NCI-H748 (cell line): ENCODE measurements around the gene ADORA2A.

Experiments used
- DNase-seq: peaks from one replicate; lab custom pipeline; 2025; ENCODE audit not compliant: unreplicated experiment; lab: John Stamatoyannopoulos, UW

The ADORA2A gene

DNA sequence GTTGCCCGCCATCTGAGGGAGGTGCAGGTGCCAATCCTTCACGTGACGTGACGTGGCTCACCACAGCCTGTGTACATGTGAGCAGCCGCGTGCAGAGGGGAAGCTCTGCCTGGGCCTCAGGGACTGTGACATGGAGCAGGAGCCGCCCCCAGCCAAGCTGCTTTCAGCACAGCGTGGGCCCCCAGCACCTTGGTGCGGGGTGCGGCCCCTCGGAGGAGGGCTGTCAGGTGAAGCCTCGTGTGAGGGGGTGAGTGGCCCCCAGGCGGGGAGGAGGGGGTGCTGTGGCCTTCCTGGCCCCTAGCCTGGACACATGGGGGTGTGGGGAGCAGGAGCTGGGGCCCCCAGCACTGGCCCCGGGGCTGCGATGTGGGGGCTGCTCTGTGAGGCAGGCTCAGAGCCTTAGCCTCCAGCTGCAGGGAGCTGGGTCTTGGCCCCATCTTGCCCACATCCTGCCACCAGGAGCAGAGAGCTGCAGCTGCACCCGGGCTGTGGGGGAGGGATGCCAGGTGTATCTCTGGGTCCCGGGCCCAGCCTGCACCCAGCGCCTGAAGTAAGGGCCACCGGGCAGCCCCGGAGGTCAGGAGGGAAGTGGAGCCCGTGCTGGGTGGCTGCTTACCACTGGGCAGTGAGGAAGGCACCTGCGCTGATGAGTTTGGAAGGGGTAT is at the start of gene ADORA2A:
Gene ADORA2A (plus strand): TSS at position 100 of the 665 bp plus-strand sequence. CDS start 5,806 bp downstream, outside the sequence.
- DNase-seq: no peak

DNA sequence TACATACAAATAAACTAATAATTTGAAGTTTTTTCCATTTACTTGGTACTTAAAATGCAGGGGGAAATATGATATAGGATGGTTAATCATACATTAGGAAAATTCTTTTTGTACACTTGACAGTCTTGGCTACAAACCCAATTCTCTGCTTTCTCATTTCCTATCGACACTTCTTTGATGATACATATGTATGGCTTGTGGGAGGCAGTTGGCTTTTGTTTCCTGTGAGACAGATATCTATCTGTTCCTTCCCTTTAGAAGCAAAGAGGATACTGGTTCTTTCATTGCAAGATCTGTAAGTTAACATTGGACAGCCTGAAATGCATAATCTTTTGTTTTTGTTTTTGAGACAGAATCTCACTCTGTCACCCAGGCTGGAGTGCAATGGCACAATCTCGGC is 47.9 kb upstream of the ADORA2A start:
- no peak for DNase-seq

DNA sequence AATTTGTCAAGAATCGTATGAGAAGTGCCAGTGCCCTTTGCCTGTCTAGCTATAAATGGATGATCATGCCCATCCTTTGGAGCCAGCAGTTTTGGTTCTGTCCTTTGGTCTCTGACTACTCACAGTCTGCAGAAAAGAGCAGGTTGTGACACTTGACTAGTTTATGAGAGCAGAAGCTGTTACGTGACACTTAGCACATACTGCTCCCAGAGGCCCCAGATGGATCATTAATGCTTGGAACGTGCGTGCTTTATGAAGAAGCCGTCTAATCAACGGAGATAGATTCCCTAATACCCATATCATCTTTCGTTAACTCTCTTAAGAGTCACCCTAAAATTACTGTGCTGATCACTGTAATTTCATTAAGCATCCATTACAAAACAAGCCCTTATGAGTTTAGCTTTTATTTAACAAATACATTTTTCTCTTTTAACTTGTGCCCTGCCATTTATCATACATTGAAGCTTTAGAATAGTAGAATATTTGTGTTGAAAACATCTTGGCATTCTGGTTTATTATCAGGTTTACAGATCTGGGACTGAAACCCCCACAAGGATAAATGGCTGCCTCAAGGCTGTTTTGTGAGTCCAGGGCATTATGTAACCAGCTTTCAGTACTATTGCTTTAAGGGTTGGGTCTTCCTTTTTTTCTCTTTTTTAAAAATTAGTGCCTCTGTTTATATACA is 47.0 kb upstream of the ADORA2A start:
- DNase-seq: peak; percentile 82

DNA sequence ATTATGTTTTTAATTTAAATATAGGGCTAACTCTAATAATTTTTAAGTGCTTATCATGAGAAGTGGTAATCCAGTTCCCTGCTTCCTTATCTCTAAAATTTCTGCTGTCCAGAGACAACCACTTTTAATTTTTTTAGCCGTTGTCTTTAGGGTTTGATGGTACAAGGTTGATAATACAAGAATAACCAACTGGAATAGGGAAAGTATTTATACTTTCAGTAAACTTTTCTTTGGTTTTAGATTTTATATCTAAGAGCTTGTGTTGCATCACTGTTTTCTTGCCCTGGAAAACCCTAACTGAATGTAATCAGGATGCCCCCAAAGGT is 46.5 kb upstream of the ADORA2A start:
- no peak for DNase-seq

DNA sequence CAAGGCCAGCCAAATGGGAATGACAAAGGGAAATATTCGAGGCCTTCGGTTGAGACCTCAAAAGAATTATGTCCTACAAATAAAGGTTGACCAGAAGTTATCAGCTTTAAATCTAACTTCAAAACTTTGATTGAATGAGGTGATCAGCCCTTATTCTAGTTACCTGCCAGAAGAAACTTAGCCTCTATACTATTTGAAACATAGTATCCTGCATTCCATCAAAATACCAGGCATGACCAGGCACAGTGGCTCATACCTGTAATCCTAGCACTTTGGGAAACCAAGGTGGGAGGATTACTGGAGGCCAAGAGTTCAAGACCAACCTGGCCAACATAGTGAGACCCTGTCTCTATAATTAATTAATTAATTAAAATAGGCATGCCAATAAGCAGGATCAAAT is 44.3 kb upstream of the ADORA2A start:
- DNase-seq: no peak

DNA sequence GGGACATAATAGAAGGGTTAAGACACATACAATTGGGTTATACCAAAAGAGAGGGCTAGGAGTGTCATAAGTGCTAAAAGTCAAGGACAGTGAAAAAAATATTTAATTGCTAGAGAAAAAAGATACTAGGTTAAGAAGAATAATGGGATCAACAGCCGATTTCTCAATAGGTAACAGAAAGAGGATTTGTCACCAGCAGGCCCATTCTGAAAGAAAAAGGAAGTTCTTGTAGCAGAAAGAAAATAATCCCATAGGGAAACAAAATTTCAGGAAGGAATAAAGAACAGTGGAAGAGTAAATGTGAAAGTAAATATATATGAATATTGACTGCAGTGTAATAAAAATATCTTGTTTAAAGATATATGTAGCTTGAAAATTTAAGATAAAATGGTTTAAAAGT is 43.3 kb upstream of the ADORA2A start:
- DNase-seq: no peak

DNA sequence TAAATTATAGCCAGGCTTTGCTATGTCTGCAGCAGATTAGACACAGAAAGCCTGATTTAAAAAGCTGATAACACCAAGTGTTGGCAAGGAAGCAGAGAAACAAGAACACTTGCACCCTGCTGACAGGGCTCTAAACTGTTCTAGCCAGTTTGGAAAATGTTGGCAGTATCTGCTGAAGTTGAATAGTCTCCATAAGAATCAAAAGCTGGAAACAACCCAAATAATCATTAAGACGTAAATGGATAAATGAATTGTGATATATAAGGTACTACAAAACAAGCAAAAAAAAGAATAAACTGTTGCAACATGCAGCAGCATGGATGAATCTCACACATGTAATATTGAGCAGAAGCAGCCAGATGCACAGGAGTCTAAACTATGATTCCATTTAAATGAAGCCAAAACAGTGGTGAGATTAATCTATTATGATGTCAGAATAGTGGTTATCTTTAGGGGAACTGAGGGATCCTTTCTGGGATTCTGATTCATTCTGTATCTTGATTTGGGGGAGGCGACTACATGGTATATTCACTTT is 40.4 kb upstream of the ADORA2A start:
- no peak for DNase-seq

DNA sequence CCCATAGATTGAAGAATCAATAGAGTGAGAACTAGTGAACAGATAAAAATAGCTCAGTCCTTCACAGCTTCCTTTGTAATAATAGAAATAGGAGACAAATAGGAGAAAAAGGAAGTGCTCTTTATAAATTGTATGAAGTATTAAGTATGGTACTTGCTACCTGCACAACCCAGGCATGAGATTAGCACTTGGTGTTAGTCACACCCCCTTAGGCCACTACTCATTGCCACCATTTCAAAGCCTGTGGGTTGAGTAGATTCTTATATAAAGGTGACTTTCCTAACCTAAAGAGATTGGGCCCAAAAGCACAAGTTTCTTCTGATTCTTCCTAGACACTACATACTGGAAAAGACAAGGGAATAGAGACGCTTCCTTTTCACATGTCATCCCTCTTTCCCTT is 37.7 kb upstream of the ADORA2A start:
- no peak for DNase-seq

DNA sequence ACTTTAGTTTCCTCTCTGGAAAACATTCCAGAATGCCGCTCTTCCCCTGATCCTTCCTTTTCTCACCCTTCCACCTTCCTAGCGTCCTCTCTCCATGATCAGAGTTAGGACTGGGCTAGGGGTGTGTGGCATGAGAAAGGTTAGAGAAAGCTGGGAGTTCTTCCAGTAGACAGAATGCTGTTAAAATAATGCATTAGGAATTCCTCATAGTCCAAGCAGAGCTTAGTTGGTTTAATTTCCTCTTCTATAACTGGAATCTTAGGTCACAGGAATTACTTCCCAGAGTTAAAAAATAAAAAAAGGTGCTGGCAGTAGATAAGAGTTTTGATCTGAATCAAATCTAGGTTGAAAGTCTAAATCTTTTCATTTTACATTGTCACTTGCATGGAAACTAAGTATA is 37.2 kb upstream of the ADORA2A start:
- DNase-seq: no peak

DNA sequence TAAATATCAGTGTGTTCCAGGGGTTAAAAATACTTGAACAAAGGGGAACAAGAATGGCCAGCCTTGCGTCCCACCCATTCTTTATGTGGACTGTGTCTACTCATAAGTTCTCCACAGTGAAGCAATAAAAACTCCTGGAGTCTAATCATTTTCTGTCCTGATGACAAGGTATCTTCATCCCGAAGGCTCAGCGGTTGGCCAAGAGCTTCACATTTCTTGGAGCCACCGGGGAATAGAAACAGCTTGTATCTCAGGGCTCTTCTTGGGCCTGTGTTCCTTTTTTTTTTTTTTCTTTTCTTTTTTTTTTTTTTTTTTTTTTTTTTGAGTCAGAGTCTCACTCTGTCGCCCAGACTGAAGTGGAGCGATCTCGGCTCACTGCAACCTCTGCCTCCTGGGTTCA is 36.8 kb upstream of the ADORA2A start:
- no peak for DNase-seq

DNA sequence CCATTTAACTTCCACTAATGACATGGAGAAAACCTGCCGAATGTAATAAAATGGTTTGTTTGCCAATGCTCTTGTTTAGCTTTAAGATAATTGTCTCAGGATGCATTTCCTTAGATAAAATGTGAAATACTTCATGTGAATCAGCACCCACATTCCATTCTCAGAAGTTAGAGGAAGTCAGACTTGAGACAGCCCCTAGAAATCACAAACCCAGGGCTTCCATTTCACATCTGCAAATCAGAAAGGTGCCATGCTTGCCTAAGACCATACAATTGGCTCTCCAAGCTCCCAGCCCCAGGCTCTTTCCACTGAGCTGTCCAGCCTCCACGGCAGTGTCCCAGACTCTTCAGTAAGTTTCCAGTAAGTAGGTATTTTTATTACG is 35.6 kb upstream of the ADORA2A start:
- peak; percentile 42 for DNase-seq

DNA sequence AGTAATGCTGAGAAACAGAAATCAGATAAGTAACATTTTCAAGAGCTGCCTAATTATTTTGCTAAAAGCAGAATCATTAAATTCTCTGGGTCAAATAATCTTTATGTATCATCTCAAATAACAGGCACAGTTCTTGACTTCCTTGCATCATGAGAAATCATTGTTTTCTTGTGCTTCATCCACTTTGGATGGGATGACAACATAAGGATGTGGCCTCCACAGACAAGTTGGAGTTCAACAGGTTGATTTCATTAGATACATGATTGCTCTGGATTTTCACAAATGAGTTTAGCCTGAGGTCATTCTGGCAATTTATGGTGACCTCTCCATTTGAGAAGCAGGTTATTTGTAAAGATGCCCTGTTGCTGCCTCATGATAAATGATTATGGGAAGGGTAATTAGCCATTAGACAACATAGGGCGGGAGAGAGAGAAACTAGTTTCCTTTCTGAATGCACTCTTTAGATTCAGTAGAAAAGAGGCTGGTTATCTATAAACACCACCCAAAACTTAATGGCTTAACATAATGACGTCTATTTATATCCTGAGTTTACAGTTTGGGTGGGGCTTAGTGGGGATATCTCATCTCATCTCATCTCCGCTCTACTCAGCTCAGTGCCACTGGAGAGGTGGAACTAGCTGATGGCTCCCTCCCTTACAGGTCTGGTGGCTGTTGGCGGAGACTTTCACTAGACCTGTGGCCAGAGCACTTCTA is 35.0 kb upstream of the ADORA2A start:
- peak; percentile 94 for DNase-seq

DNA sequence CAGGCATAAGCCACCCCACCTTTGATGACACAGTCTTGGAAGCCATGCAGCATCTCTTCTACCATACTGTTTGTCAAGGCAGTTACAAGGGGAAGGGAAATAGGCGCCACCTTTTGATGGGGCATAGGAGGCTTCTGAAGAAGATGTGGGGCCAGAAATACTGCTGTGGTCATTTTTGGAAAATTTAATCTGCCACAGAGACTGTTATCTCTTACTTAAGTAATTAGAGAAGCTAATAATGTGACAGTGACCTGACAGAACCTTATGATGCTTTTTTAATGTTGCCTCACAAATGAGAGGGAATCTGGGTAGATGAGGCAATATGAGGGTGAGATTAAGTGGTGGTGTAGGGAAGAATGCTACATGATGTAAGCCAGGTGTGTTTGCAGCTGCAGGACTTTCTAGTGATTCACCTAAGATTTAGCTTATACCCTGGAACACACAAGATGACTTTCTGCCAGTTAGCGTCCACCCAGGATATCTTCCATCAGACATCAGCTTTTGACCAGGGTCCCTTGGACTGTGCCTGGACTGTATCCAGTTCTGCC is 34.3 kb upstream of the ADORA2A start:
- DNase-seq: no peak

DNA sequence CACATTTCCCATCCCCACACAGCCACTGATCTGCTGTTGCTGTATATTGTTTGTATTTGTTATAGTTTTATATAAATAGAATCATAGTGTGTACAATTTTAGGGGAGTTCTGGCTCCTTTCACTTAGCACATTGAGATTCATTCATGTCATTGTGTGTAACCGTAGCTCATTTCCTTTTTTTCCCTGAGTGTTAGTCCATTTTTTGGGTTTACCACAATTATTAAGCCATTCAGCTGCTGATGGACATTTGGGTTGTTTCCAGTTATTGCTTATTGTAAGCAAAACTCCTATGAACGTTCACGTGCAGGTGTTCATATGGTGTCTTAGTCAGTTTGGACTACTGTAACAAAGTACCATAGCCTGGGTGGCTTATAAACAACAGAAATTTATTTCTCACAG is 33.6 kb upstream of the ADORA2A start:
- no peak for DNase-seq

DNA sequence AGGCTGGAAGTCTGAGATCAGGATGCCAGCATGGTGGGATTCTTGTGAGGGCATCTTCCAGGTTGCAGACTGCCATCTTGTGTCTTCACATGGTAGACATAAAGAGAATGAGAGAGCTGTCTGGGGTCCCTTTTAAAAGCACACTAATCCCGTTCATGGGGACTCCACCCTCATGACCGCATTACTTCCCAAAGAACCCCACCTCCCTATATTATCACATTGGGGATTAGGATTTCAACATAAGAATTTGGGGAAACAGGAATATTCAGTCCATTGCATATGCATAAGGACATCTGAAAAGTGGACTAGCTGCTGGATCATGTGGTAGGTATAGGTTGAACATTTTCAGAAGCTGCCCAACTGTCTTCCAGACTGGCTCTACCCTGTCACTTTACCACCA is 33.1 kb upstream of the ADORA2A start:
- DNase-seq: no peak

DNA sequence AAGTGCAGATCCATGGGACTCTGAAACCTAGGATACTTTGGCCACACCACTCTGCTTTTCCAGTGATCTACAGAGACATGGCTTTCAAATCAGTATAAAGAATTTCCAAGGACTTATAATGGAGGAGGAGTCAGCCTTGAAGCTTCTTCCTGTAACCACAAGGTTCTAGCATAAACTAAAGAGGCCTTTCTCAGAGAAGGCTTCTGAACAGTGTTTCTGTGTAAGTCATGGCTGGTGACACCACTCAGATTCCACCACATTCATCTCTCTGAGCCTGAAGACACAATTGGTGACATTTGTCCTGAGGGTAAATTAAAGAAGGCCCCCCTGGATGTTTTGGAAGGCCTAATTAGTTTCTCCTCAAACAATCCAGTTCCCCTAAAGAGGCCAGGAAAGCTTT is 29.0 kb upstream of the ADORA2A start:
- DNase-seq: no peak

DNA sequence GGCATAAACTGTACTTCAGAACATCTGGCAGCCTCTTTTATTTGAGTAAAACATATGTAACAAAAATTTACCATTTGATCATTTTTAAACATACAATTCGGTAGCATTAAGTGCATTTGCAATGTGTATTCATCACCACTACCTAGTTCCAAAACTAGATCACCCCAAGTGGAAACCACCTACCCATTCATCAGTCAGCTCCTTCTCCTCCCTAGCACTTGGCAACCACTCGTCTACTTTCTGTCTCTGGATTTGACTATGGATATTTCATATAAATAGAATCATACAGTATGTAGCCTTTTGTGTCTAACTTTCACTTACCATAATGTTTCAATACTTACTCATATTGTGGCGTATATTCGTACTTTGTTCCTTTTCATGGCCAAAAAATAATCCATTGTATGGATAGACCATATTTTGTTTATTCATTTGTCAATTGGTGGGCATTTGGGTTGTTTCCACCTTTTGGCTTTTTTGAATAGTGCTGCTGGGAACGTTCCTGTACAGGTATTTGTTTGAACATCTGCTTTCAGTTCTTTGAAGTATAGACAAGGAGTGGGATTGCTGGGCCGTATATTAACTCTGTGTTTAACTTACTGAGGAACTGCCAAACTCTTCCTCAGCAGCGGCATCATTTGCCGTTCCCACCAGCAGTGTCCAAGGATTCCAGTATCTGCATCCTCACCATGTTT is 27.2 kb upstream of the ADORA2A start:
- DNase-seq: no peak

DNA sequence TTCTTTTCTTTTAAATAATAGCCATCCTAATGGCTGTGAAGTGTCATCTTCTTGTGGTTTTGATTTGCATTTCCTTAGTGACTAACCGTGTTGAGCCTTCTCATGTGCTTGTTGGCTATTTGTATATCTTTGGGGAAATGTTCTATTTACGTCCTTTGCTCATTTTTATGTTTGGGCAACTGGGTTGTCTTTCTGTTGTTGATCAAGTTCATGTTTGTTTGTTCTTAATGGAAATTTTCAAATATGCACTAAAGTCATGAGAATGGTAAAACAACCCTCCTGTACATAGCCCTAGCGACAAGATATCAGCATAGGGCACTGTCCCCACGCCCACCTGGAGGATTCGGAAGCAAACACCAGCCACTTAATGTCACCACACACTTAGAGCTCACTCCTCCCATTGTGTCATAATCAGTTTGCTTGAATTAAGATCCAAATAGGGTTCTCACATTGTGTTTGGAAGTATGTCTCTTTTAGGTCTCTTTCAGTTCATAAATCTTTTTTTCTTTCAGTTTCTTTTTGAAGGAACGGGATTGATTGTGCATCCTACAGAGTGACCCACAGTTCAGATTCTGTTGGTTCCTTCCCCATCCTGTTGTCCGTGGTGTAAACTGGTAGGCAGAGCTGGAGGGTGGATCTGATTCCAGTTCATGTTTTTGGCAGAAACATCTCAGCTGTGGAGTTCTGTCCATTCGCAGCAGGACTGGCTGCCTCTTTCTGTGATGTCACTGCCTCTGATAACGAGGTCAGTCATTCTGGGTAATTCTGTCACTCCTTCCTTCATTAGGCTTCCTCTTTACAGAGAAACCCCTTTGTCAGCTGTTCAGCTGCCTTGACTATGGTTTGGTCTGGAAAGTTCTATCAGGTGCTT is 26.4 kb upstream of the ADORA2A start:
- no peak for DNase-seq

DNA sequence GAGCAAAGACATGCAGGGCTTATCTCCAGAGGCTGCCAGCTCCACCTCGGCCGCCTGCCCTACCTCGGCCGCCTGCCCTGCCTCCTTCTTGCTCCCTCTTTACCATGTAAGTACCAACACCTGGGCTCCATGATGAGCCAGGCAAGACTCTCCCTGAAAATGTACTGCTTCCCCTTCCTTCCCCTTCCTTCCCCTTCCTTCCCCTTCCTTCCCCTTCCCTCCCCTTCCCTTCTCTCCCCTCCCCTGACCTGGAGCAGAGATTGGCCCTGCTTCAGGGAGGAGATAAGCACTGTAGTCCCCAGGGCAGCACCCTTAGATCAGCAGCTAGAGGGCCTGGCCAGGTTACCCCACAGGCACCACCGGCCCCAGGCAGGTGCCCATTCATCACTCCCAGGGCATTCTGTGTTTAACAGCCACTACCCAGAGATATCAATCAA is 25.4 kb upstream of the ADORA2A start:
- no peak for DNase-seq

DNA sequence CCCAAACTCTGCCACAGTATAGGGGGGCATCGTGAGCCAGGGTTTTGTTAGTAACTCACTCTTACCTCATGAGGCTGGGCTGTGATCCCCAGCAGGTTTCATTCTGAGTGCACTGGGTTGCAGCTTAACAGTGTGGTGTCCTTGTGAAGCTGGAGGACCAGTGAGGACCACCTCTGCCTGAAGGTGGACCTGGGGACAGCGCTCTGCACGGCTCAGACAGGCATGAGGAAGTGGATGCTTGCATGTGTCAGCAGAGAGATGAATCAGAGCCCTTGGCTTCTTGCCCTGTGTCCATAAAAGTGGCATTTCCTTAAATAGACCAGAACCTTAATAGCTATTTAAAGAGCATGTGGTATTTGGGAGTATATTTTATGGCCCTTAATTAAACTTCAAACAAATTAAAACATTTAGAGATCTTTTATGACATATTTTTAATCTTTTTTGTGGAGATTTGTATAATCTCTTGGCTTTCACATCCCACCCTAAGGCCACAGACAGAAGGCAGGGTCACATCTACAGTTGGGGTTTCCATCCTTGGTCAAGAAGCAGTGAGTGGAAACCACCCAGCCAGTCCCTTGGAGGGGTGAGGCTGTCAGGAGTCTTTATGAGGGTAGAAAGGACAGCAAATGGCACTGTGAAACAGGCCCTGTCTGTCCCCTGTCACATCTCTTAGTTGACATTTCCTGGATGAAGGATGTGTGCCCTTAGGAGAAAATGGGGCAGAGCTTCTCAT is 24.8 kb upstream of the ADORA2A start:
- peak; percentile 60 for DNase-seq
